Subcutaneous abdominal adipose tissue (tissue), 5 donors: ENCODE results near the gene OR2T5.
"Not testable (repeated sequence)": the region's sequence is repeated elsewhere in the genome, so short reads cannot be mapped to it uniquely, and the experiment has no call there.

Experiments used
- H3K27ac ChIP-seq: one replicate; pipeline ENCODE4 v1.7.0; 2013; ENCODE audit warnings: low read depth, mild to moderate bottlenecking, inconsistent platforms, low read length, moderate library complexity
- H3K27me3 ChIP-seq, 5 donors: one replicate each; pipeline ENCODE4 v1.7.0; 2013; ENCODE audit warnings: low read length in 5 of 5, inconsistent platforms in 1 of 5; ENCODE audit not compliant: control insufficient read depth in 5 of 5, insufficient read depth in 4 of 5
- H3K36me3 ChIP-seq, 5 donors: one replicate each; pipeline ENCODE4 v1.7.0; 2013; ENCODE audit warnings: low read length in 5 of 5; ENCODE audit not compliant: control insufficient read depth in 5 of 5, insufficient read depth in 5 of 5
- H3K4me1 ChIP-seq, 5 donors: one replicate each; pipeline ENCODE4 v1.7.0; 2013; ENCODE audit warnings: low read length in 5 of 5, mild to moderate bottlenecking in 3 of 5, moderate library complexity in 1 of 5; ENCODE audit not compliant: control insufficient read depth in 5 of 5, insufficient read depth in 5 of 5
- H3K4me3 ChIP-seq, 5 donors: one replicate each; pipeline ENCODE4 v1.7.0; 2013; ENCODE audit warnings: low read length in 5 of 5, low read depth in 1 of 5
- H3K9ac ChIP-seq, 5 donors: one replicate each; pipeline ENCODE4 v1.7.0; 2013; ENCODE audit warnings: low read length in 5 of 5, mild to moderate bottlenecking in 4 of 5, moderate library complexity in 3 of 5
- H3K9me3 ChIP-seq, 5 donors: one replicate each; pipeline ENCODE4 v1.7.0; 2013; ENCODE audit warnings: low read length in 5 of 5; ENCODE audit not compliant: control insufficient read depth in 5 of 5
- donor health status: healthy.
- donor health status: healthy.
- donor health status: healthy.
- donor health status: healthy.
- donor health status: healthy.

OR2T5 gene

GRCh38 chr1:248507773-248508172 lies 19.4 kb downstream of the OR2T5 start, which contains the start of gene OR2G6:
Gene OR2G6, plus strand, starts transcription at chr1:248508073. Its CDS starts 13,574 bp downstream, at chr1:248521647.
- H3K36me3 ChIP-seq, H3K4me1 ChIP-seq, H3K9ac ChIP-seq, H3K9me3 ChIP-seq, H3K27me3 ChIP-seq, H3K27ac ChIP-seq, H3K4me3 ChIP-seq: not testable (repeated sequence)

- H3K4me3 ChIP-seq = not testable (repeated sequence)
These were observed 21.8 kb downstream of the OR2T5 start for GRCh38 chr1:248510217-248510616.

GRCh38 chr1:248521856-248522255 lies 33.5 kb downstream of the OR2T5 start:
- no peaks in the 10 kb centered on the region for H3K4me1 ChIP-seq
- no peaks in the 10 kb centered on the region for H3K36me3 ChIP-seq
- no peak overlapping the region for H3K27ac ChIP-seq
- no peak overlapping the region for H3K9ac ChIP-seq
- H3K9me3 ChIP-seq = peaks cover 0 to 7% (median 2%) of the 10 kb centered on the region in 5 donors
- H3K27me3 ChIP-seq = no peaks in the 10 kb centered on the region
- H3K4me3 ChIP-seq = no peak overlapping the region

More at GRCh38 chr1:248510217-248510616, 21.8 kb downstream of the OR2T5 start:
- not testable (repeated sequence) for H3K27ac ChIP-seq, H3K9ac ChIP-seq, H3K4me1 ChIP-seq, H3K27me3 ChIP-seq, H3K36me3 ChIP-seq, H3K9me3 ChIP-seq

GRCh38 chr1:248537449-248537848 lies 49.1 kb downstream of the OR2T5 start:
- H3K9ac ChIP-seq, H3K4me3 ChIP-seq, H3K4me1 ChIP-seq, H3K27me3 ChIP-seq, H3K36me3 ChIP-seq, H3K9me3 ChIP-seq, H3K27ac ChIP-seq: not testable (repeated sequence)
